ENCODE results near the gene SLC38A1.
A peak's percentile ranks its signal among the peaks of the same experiment; 100 is the strongest.

The SLC38A1 gene

GRCh38 chr12:46268583-46269428, at the start of gene SLC38A1:
TSS of gene SLC38A1 (minus strand) at chr12:46269043. CDS start at chr12:46239800, 29,243 bp downstream.
- TF ChIP-seq GATA3 (IDR thresholded peaks at IDR 0.05; ENCODE audit: low read depth, low read length) (no peak), GATA2 (IDR thresholded peaks at IDR 0.05; ENCODE audit: low read depth, low read length) (0 out of 2 replicates have a peak, but pooled peaks have one; percentile 18)

GRCh38 chr12:46318037-46318436, 49.2 kb upstream of the SLC38A1 start:
- TF ChIP-seq GATA2 (IDR thresholded peaks at IDR 0.05; ENCODE audit: low read depth, low read length), result no peak
- no peak for TF ChIP-seq GATA3 (IDR thresholded peaks at IDR 0.05; ENCODE audit: low read depth, low read length)

- no peak for TF ChIP-seq GATA3 (IDR thresholded peaks at IDR 0.05; ENCODE audit: low read depth, low read length)
- TF ChIP-seq GATA2 (IDR thresholded peaks at IDR 0.05; ENCODE audit: low read depth, low read length), result no peak
Measured at GRCh38 chr12:46304070-46304469, 35.2 kb upstream of the SLC38A1 start.

- TF ChIP-seq GATA2 (IDR thresholded peaks at IDR 0.05; ENCODE audit: low read depth, low read length), result no peak
- TF ChIP-seq GATA3 (IDR thresholded peaks at IDR 0.05; ENCODE audit: low read depth, low read length), result no peak
Measured at GRCh38 chr12:46303039-46303666, 34.3 kb upstream of the SLC38A1 start.

- TF ChIP-seq GATA2 (IDR thresholded peaks at IDR 0.05; ENCODE audit: low read depth, low read length), result no peak
- no peak for TF ChIP-seq GATA3 (IDR thresholded peaks at IDR 0.05; ENCODE audit: low read depth, low read length)
Measured at GRCh38 chr12:46300910-46301309, 32.1 kb upstream of the SLC38A1 start.

- TF ChIP-seq GATA2 (IDR thresholded peaks at IDR 0.05; ENCODE audit: low read depth, low read length) (no peak), GATA3 (IDR thresholded peaks at IDR 0.05; ENCODE audit: low read depth, low read length) (no peak)
Measured at GRCh38 chr12:46299851-46300250, 31.0 kb upstream of the SLC38A1 start.

- TF ChIP-seq GATA2 (IDR thresholded peaks at IDR 0.05; ENCODE audit: low read depth, low read length) (no peak), GATA3 (IDR thresholded peaks at IDR 0.05; ENCODE audit: low read depth, low read length) (no peak)
Measured at GRCh38 chr12:46298261-46298660, 29.4 kb upstream of the SLC38A1 start.

- TF ChIP-seq GATA3 (IDR thresholded peaks at IDR 0.05; ENCODE audit: low read depth, low read length), result no peak
- no peak for TF ChIP-seq GATA2 (IDR thresholded peaks at IDR 0.05; ENCODE audit: low read depth, low read length)
Measured at GRCh38 chr12:46296822-46297221, 28.0 kb upstream of the SLC38A1 start.

- TF ChIP-seq GATA3 (IDR thresholded peaks at IDR 0.05; ENCODE audit: low read depth, low read length) (no peak), GATA2 (IDR thresholded peaks at IDR 0.05; ENCODE audit: low read depth, low read length) (no peak)
Measured at GRCh38 chr12:46292754-46293402, 24.0 kb upstream of the SLC38A1 start.

GRCh38 chr12:46282829-46283228, 14.0 kb upstream of the SLC38A1 start:
- no peak for TF ChIP-seq GATA3 (IDR thresholded peaks at IDR 0.05; ENCODE audit: low read depth, low read length)
- no peak for TF ChIP-seq GATA2 (IDR thresholded peaks at IDR 0.05; ENCODE audit: low read depth, low read length)

GRCh38 chr12:46276756-46277155, 7.9 kb upstream of the SLC38A1 start:
- no peak for TF ChIP-seq GATA3 (IDR thresholded peaks at IDR 0.05; ENCODE audit: low read depth, low read length)
- no peak for TF ChIP-seq GATA2 (IDR thresholded peaks at IDR 0.05; ENCODE audit: low read depth, low read length)

- TF ChIP-seq GATA3 (IDR thresholded peaks at IDR 0.05; ENCODE audit: low read depth, low read length), result no peak
- TF ChIP-seq GATA2 (IDR thresholded peaks at IDR 0.05; ENCODE audit: low read depth, low read length), result no peak
Measured at GRCh38 chr12:46271863-46272262, 3.0 kb upstream of the SLC38A1 start.

GRCh38 chr12:46269429-46270241, 792 bp upstream of the SLC38A1 start:
- TF ChIP-seq GATA2 (IDR thresholded peaks at IDR 0.05; ENCODE audit: low read depth, low read length), result no peak
